ENCODE measurements around the gene MLIP. TPM values are rescaled to one million over a fixed set of nuclear protein-coding genes. Genes with fewer than 3 reads are reported as not detected.

The MLIP gene
- total RNA-seq, 1 donor from 2014 or later: 0.44 TPM

- H3K27ac Mint-ChIP-seq (ENCODE audit: unreplicated experiment): no peak overlapping the region
- peaks cover 15% of the 10 kb centered on the region for H3K4me1 Mint-ChIP-seq (ENCODE audit: low read depth, unreplicated experiment)
- TF ChIP-seq CTCF (IDR thresholded peaks at IDR 0.05; ENCODE audit: partially characterized antibody, unreplicated experiment): no peak
- H3K27me3 Mint-ChIP-seq (ENCODE audit: unreplicated experiment): no peaks in the 10 kb centered on the region
- H3K36me3 Mint-ChIP-seq (ENCODE audit: unreplicated experiment): no peaks in the 10 kb centered on the region
- DNase-seq: no peak
- no peak overlapping the region for H3K4me3 Mint-ChIP-seq (ENCODE audit: unreplicated experiment)
- H3K9me3 Mint-ChIP-seq (ENCODE audit: unreplicated experiment): peaks cover 1% of the 10 kb centered on the region
These were observed 14.4 kb upstream of the MLIP start for GRCh38 chr6:54096811-54097210.

GRCh38 chr6:54097753-54098152 is 13.5 kb upstream of the MLIP start:
- no peaks in the 10 kb centered on the region for H3K36me3 Mint-ChIP-seq (ENCODE audit: unreplicated experiment)
- H3K4me1 Mint-ChIP-seq (ENCODE audit: low read depth, unreplicated experiment): peaks cover 13% of the 10 kb centered on the region
- DNase-seq: no peak
- H3K27ac Mint-ChIP-seq (ENCODE audit: unreplicated experiment): no peak overlapping the region
- peaks cover 1% of the 10 kb centered on the region for H3K9me3 Mint-ChIP-seq (ENCODE audit: unreplicated experiment)
- no peak overlapping the region for H3K4me3 Mint-ChIP-seq (ENCODE audit: unreplicated experiment)
- TF ChIP-seq CTCF (IDR thresholded peaks at IDR 0.05; ENCODE audit: partially characterized antibody, unreplicated experiment): no peak
- H3K27me3 Mint-ChIP-seq (ENCODE audit: unreplicated experiment): no peaks in the 10 kb centered on the region

GRCh38 chr6:54098450-54099044 is 12.7 kb upstream of the MLIP start:
- H3K27me3 Mint-ChIP-seq (ENCODE audit: unreplicated experiment): no peaks in the 10 kb centered on the region
- no peak overlapping the region for H3K27ac Mint-ChIP-seq (ENCODE audit: unreplicated experiment)
- H3K4me1 Mint-ChIP-seq (ENCODE audit: low read depth, unreplicated experiment): peaks cover 15% of the 10 kb centered on the region
- no peak for DNase-seq
- no peaks in the 10 kb centered on the region for H3K36me3 Mint-ChIP-seq (ENCODE audit: unreplicated experiment)
- no peak for TF ChIP-seq CTCF (IDR thresholded peaks at IDR 0.05; ENCODE audit: partially characterized antibody, unreplicated experiment)
- H3K9me3 Mint-ChIP-seq (ENCODE audit: unreplicated experiment): peaks cover 1% of the 10 kb centered on the region
- no peak overlapping the region for H3K4me3 Mint-ChIP-seq (ENCODE audit: unreplicated experiment)

GRCh38 chr6:54099225-54099624 is 12.0 kb upstream of the MLIP start:
- Mint-ChIP-seq H3K4me3 (ENCODE audit: unreplicated experiment) (no peak overlapping the region), H3K9me3 (ENCODE audit: unreplicated experiment) (peaks cover 1% of the 10 kb centered on the region), H3K27me3 (ENCODE audit: unreplicated experiment) (no peaks in the 10 kb centered on the region), H3K36me3 (ENCODE audit: unreplicated experiment) (no peaks in the 10 kb centered on the region), H3K4me1 (ENCODE audit: low read depth, unreplicated experiment) (peaks cover 13% of the 10 kb centered on the region), H3K27ac (ENCODE audit: unreplicated experiment) (no peak overlapping the region)
- DNase-seq: no peak
- TF ChIP-seq CTCF (IDR thresholded peaks at IDR 0.05; ENCODE audit: partially characterized antibody, unreplicated experiment): no peak

- Mint-ChIP-seq H3K4me3 (ENCODE audit: unreplicated experiment) (no peak overlapping the region), H3K36me3 (ENCODE audit: unreplicated experiment) (no peaks in the 10 kb centered on the region), H3K4me1 (ENCODE audit: low read depth, unreplicated experiment) (peaks cover 6% of the 10 kb centered on the region), H3K27ac (ENCODE audit: unreplicated experiment) (no peak overlapping the region), H3K27me3 (ENCODE audit: unreplicated experiment) (peaks cover 1% of the 10 kb centered on the region), H3K9me3 (ENCODE audit: unreplicated experiment) (peaks cover 1% of the 10 kb centered on the region)
- TF ChIP-seq CTCF (IDR thresholded peaks at IDR 0.05; ENCODE audit: partially characterized antibody, unreplicated experiment): no peak
- DNase-seq: no peak
These were observed 10.7 kb upstream of the MLIP start for GRCh38 chr6:54100411-54101006.
